ENCODE measurements around the gene FHIP2A.

DNA sequence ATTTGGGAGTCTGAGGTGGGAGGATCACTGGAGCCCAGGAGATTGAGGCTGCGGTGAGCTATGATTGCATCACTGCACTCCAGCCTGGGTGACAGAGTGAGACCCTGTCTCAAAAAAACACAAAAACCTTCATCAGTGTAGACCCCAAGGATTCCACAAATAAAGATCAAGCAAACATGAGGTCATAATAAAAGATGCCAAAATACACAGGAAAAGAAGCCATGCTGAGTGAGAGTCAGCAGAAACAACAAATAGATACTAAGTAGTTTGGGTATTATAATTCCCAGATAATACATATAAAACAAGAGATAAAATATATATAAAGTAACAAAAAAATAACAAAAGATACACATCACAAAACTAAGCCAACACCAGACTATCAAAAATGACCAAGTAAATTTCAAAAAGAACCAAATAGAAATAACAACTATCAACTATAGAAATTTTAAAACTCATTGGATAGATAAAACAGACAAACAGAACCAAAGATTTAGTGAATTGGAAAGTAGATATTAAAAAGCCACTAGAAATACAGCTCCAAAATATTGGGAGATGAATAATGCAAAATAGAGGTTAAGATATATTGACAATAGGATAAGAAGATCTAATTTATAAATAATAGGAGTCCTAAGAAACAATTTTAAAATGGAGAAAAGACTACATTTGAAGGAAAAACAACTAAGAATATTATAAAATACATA is 48.9 kb upstream of the FHIP2A start:
- TF ChIP-seq, protein P1, sequence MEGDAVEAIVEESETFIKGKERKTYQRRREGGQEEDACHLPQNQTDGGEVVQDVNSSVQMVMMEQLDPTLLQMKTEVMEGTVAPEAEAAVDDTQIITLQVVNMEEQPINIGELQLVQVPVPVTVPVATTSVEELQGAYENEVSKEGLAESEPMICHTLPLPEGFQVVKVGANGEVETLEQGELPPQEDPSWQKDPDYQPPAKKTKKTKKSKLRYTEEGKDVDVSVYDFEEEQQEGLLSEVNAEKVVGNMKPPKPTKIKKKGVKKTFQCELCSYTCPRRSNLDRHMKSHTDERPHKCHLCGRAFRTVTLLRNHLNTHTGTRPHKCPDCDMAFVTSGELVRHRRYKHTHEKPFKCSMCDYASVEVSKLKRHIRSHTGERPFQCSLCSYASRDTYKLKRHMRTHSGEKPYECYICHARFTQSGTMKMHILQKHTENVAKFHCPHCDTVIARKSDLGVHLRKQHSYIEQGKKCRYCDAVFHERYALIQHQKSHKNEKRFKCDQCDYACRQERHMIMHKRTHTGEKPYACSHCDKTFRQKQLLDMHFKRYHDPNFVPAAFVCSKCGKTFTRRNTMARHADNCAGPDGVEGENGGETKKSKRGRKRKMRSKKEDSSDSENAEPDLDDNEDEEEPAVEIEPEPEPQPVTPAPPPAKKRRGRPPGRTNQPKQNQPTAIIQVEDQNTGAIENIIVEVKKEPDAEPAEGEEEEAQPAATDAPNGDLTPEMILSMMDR (IDR thresholded peaks at IDR 0.05; ENCODE audit: low read length) = no peak
- no peak for TF ChIP-seq EZH2 (IDR thresholded peaks at IDR 0.05; ENCODE audit: borderline replicate concordance, low read length)
